Stromal cell of bone marrow (primary cell): ENCODE results near the gene ZWILCH.
A peak's percentile ranks its signal among the peaks of the same experiment; 100 is the strongest.
"Not testable (repeated sequence)": the region's sequence is repeated elsewhere in the genome, so short reads cannot be mapped to it uniquely, and the experiment has no call there.

ENCODE experiments used
- DNase-seq: peaks from one replicate; pipeline ENCODE4 v3.0.0-alpha.2; 2012; ENCODE audit warnings: low read depth

ZWILCH gene

DNA sequence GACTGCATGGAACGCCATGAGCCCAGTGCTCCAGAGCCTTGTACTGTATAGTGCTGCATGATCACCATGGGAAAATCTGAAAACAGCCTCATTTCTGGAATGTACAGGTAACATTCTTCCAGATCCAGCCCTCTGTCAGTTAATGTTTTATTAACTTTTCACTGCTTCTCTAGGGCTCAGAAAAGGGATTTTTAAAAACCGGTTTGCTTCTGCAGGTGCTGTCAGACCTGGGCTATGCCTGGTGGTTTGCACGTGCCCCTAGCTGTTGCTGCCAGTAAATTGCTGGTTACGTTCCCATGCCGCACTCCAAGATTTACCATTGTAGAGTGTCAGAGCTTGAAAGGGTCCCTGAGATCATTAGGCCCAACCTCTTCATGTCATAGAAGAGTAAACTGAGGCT lies 16.6 kb upstream of the ZWILCH start:
- no peak for DNase-seq

DNA sequence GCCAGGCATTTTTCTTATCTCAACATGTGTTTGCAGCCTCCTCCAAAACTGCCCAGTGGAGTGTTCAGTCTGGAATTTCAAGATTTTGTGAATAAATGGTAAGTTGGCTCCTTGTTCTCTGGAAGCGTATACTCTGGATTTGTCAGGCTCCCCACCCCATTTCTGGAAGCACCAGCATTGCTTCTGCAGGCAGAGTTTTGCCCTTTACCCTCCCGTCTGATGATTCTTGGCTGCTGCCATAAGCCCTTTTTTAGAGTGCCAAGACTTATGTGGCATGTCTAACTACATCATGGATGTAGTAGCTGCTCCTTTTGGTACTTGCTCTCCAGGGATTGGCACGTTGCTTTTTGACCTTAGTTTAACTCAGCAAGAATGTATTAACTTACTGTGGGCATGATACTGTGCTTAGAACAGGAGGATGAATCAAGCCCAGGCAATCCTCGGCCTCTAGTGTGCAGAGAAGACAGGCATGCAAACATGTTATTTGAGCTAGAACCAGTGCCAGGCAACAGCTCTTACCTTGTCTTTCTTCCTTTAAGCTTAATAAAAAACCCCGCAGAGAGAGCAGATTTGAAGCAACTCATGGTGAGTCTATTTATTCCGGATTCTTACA lies 15.8 kb upstream of the ZWILCH start:
- no peak for DNase-seq

GRCh38 chr15:66491846-66492245 lies 13.3 kb upstream of the ZWILCH start:
- no peak for DNase-seq

DNA sequence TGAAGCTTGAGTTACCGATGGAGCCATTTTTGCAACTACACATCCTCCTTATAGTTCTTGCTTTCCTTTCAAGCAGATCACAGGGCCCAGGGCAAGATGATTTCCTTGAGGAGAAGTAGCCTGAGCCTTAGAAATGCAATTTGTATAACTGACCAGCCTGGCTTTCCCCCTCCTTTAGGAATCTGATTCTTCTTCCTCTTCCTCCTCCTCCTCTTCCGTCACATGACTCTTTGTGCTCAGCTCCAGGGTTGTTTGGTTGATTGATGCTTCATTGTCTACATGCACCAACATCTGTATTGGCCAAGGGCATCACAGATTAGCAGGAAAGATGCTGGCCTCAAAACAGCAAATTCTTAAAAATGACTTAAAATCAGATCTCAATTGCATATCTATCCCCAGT lies 10.9 kb upstream of the ZWILCH start:
- DNase-seq = no peak

DNA sequence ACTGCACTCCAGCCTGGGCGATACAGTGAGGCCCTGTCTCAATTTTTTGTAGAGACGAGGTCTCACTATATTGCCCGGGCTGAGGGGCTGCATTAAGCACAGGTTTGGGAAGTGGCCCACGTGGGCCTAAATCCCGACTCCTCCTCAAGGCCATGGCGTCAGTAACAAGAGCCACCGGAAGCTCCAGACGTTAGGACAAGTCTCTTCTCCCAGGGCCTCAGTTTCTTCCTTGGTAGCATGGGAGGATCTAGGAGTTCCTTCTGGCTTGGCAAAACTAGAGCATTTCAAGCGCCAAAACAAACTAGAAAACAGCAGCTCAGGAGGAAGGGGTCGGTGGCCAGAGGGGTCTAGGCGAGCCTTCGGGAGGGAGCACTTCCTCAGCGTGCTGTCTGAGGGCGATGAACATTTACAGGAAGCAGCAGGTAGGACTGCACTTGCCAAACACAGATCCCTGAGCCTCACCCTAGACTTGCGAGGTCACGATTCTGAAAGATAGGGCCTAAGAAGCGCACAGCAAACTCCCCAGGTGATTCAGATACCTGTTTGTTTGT lies 8.1 kb upstream of the ZWILCH start:
- no peak for DNase-seq

DNA sequence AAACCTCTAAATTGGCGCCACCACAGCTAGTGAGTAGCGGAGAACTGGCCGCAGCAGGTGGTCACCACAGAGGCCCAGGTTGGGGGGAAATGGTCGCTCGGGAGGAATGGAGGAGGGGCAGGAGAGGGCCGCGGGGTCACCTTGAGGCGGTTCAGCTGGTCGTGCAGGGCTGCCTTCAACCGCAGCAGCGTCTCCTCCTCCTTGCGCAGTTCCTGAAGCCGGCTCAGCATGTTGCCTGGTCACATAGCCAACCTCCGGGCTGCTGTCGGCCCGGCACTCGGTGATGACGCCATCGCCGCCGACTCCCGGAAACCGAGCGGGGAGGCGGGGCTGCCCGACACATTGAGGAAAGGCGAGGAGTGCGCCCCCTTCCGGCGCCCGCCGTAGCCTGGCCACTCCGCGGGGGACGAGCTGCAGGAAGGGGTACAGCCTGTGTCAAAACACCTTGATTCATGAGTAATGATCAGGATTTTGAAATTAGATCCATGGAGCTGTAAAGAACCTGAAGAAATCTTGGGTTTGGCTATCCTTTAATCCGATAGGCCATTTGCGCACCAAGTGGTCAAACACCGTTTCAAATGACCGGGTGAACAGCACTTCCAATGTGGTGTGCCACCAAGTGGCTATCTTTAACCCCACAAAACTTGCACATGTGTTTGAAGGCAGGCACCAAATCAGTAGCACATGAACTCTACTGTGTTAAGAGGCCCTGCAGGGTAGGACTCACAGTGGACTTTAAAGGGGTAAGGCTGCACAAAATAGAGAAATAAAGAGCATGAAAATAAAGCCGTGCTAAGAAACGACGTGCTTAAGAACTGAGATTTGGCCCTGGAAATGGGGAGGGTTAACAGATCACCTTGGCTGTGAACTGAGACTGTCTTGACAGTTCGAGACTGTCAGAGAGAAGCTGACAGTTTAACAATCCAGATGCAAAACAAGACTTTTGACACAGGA lies 7.3 kb upstream of the ZWILCH start, which contains the start of gene SNAPC5:
Gene SNAPC5, minus strand, starts transcription at position 261 of the 954 bp plus-strand sequence. Its CDS starts 31 bp downstream, at position 230.
- peak; percentile 88 for DNase-seq

DNA sequence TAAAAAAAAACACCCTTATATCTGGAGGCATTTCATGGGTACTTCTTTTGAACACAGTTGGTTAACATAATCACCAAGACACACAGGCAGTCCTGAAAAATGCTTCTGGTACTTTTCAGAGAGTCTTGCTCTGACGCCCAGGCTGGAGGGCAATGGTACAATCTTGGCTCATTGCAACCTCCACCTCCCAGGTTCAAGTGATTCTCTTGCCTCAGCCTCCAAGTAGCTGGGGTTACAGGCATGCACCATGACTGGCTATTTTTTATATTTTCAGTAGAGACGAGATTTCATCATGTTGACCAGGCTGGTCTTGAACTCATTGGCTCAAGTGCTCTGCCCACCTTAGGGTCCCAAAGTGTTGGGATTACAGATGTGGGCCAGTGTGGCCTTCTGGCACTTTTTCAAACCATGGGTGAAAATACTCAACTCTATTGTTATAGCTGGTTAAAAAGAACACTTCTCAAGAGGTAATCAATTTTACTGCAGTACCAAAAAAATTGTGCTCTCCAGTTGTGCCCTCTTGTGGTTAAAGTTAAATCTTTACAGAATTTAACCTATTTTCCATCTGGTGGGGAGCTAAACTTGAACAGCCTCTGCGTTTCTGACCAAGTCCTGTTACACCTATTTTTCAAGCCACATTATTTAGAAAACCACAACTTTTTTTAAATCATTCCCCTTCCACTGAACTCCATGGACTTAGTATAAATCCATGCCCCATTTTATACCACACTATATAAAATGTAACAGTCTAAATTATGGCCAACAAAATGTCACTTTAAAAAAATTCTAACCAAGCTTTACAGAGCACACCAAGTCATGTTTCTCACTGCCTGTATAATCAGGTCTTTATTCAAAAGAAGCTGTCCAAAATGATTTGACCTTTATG lies 6.4 kb upstream of the ZWILCH start:
- peak; percentile 13 for DNase-seq

DNA sequence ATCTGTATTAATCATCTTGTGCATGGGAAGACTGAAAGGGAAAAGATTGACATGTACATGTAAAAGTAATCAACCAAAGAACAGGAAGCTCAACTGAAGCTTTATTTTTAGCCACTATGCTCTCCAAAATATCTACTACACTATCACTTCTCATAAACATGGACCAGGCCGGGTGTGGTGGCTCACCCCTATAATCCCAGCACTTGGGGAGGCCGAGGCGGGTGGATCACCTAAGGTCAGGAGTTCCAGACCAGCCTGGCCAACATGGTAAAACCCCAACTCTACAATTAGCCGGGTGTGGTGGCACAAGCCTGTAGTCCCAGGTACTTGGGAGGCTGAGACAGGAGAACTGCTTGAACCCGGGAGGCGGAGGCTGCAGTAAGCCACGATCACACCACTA lies 4.8 kb upstream of the ZWILCH start:
- DNase-seq = not testable (repeated sequence)

DNA sequence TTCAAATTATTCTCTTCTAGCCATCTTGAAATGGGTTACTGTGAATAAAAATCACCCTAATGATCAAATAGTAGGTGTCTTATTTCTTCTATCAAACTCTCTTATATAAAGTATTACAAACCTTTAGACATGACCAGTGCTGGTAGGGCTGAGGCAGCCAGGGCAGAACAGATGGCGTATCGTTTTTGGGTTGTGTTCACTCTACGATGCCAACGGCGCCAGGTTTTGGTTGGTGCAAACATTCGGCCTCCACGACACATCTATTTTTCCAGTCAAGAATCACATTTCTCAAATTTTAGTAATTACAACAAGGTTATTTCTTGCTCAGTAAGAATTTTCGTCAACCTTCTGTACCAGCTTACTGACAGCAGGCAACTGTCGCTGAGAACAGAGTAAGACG lies 2.6 kb upstream of the ZWILCH start:
- DNase-seq = no peak

- not testable (repeated sequence) for DNase-seq
Observed at GRCh38 chr15:66503041-66503648, 2.0 kb upstream of the ZWILCH start.

- DNase-seq = no peak
Observed at GRCh38 chr15:66503780-66504562, 1.2 kb upstream of the ZWILCH start.

DNA sequence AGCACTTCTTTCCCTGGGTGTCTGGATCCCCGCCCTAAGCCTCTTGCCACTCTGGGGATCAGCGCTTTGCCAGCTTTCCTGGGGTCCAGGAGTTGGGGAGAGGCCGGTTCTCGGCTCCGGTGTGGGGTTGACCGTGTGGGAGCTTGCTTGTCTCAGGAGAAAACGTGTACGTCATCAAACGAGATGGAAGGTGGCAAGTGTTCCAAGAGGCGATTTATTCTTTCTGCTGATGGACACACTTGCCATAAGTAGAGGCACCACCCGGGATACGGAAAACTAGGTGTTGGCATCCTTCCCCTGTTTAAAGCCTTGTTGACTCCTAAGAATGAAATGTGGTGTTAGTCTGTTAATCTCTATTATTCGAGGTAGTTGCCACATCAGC lies 295 bp downstream of the ZWILCH start:
- DNase-seq = no peak

GRCh38 chr15:66505818-66506217 lies 692 bp downstream of the ZWILCH start:
- DNase-seq = no peak

DNA sequence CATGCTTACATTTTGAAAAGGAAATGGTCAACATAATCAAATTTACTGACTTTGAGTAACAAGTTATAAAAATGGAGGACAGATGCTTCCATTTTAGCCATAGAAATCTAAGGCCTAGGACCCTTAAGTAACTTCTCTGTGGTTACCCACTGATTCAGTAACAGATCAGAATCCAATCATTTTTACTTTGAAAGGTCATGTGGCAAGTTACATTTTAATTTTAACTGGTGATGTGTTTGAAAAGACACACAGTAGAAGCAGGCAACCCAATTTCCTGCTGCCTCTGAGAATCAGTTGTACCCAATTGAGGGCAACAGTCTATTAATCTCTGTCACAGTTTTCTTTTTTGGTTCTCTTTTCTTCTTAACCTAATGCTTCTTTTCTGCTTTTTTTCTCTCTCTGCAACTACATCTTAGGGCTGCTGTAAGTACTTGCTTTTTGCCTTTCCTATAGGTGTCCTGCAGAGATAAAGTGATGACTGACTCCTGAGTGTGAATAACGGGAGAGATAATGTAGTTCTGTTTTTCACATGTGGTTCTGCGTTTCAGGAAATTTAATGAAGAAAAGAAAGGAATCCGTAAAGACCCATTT lies 3.3 kb downstream of the ZWILCH start:
- no peak for DNase-seq

DNA sequence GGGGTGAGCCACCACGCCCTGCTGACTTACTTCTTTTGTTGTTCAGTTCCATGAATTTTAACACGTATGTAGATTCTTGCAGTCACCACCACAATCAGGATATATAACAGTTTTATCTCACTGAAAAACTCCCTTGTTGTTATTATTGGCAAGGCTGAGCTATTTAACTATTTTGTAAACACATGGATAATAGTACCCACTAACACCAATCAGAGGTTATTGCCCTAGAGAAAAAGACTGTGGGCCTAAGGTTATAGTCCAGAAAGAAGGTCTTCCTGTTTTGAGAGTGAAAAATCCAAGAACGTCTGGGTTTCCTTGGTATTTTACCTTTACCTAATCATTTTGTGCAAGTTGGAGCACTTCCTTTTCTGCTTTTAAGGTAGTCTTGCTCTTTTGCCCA lies 9.5 kb downstream of the ZWILCH start:
- no peak for DNase-seq

DNA sequence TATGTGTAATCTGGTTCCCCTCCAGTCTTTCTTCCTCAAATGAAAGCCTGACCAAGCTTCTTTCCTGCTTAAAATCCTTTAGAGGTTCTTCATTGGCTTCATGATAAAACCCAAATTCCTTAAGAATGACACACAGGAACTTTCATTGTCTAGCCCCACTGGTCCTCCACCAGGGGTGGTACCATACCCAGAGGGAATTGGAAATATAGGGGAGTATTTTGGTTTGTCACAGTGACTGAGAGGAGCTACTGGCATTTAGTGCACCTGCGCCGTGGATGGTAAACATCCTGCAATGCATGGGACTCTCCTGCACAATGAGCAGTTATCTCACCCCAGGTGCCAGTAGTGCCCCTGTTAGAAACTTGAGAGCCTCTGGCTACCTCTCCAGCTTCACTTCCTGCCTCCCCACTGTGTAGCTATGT lies 10.8 kb downstream of the ZWILCH start:
- DNase-seq = no peak

DNA sequence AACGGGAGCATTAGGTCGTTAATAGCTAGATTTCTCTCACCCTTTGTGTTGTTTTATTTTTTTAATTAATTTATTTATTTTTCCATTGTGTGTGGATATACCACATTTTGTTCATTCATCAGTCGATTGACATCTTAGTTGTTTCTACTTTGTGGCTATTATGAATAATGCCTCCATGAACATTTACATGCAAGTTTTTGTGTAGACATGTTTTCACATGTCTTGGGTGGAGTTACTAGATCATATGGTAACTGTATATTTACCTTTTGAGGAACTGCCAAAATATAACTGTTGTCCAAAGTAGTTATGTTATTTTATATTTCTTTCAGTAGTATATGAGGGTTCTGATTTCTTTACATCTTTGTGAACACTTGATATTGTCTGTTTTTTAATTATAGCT lies 18.8 kb downstream of the ZWILCH start:
- no peak for DNase-seq

DNA sequence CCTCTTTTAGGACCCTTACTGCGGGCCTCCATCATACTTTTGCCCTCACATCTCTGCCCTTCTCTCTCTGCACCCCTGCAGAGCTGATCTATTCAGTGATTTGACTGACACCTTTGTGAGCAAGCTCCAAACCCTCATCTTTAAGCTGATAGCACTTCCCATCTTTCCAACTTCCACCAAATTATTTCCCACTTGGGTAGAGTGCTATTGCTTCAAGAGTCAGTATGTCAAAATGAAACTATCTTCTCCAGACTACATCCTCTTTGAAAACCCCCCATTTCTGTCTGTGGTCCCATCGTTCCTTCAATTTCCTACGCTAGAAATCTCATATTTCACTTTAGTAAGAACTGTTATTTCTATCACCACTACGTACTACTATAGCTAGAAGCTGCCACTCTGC lies 19.7 kb downstream of the ZWILCH start:
- DNase-seq = no peak

DNA sequence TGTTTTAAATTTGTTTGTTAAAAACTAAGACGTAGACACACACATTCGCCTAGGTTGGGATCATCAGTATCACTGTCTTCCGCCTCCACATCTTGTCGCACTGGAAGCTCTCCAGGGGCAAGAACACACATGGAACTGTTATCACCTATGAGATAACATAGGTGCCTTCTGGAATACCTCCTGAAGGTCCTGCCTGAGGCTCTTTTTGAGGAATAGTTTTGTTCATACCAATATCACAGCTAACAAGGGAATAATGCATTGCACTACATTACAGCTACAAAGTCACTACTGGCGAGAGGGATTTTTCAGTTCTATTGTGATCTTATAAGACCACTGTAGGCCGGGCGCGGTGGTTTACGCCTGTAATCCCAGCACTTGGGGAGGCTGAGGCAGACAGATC lies 29.9 kb downstream of the ZWILCH start:
- no peak for DNase-seq

GRCh38 chr15:66542896-66543295 lies 37.8 kb downstream of the ZWILCH start:
- DNase-seq = no peak
